Measurements from ENCODE around the gene PNPLA7. TPM values are rescaled to one million over a fixed set of nuclear protein-coding genes. Genes with fewer than 3 reads are reported as not detected.
A peak's percentile ranks its signal among the peaks of the same experiment; 100 is the strongest.

The PNPLA7 gene
- polyA plus RNA-seq, 1 of the 3 experiments (the other 2 are of a cell fraction) = 0.99 TPM

- no peaks in the 10 kb centered on the region for H3K27me3 ChIP-seq (ENCODE audit: insufficient read depth)
- no peak overlapping the region for H3K27ac ChIP-seq (ENCODE audit: low read depth in 2 of 2, low read length in 1 of 2)
- H3K4me1 ChIP-seq (ENCODE audit: control insufficient read depth in 1 of 2, insufficient read depth in 2 of 2, low read depth in 1 of 2, low read length in 1 of 2) = peaks cover 3 to 9% of the 10 kb centered on the region in 2 experiments; a peak in 2 of 4 replicates
- POLR2A ChIA-PET = interaction anchor here (0.9 kb wide), 1 partner anchor 128 kb away, joined by 3 read pairs; the partner anchor contains the start of gene NRARP
- DNase-seq = no peak
- H3K4me3 ChIP-seq (ENCODE audit: low read depth in 2 of 2, low read length in 1 of 2) = no peak overlapping the region
- WGBS (ENCODE audit: low lambda C conversion rate) = 55% methylated on average over 7 of the region's 27 CpGs
- no peaks in the 10 kb centered on the region for H3K9me3 ChIP-seq
- H4K20me1 ChIP-seq (ENCODE audit: insufficient read depth) = no peaks in the 10 kb centered on the region
- TF ChIP-seq GATA2 (CRISPR knock-in tag; IDR thresholded peaks at IDR 0.05) = no peak
- no peak overlapping the region for H3K4me2 ChIP-seq
- CTCF ChIA-PET = interaction anchor here (0.6 to 7.0 kb wide), 5 partner anchors 7 to 684 kb away, joined by 3 to 27 read pairs (median 5); partner anchors contain the start of genes EXD3 and NOXA1
- H3K36me3 ChIP-seq (replicated peaks in 1 of 2; ENCODE audit: control insufficient read depth in 1 of 2, insufficient read depth in 2 of 2, low read length in 1 of 2) = no peaks in the 10 kb centered on the region
- H3K9ac ChIP-seq = no peak overlapping the region
- H2AFZ ChIP-seq (ENCODE audit: low read depth) = no peak overlapping the region
- no peaks in the 10 kb centered on the region for H3F3A ChIP-seq (replicated peaks; ENCODE audit: insufficient read depth)
- H3K79me2 ChIP-seq (ENCODE audit: insufficient read depth) = no peaks in the 10 kb centered on the region
- no peaks in the 10 kb centered on the region for H3K9me2 ChIP-seq
These were observed 119.3 kb downstream of the PNPLA7 start for GRCh38 chr9:137430723-137431415.

- no peaks in the 10 kb centered on the region for H3F3A ChIP-seq (replicated peaks; ENCODE audit: insufficient read depth)
- no peaks in the 10 kb centered on the region for H3K9me3 ChIP-seq
- no peaks in the 10 kb centered on the region for H3K9me2 ChIP-seq
- DNase-seq = peak; percentile 86
- H3K4me1 ChIP-seq (ENCODE audit: control insufficient read depth in 1 of 2, insufficient read depth in 2 of 2, low read depth in 1 of 2, low read length in 1 of 2) = peaks cover 0 to 14% of the 10 kb centered on the region in 2 experiments; a peak in 1 of 4 replicates
- H3K9ac ChIP-seq = no peak overlapping the region
- H3K27me3 ChIP-seq (ENCODE audit: insufficient read depth) = no peaks in the 10 kb centered on the region
- H3K79me2 ChIP-seq (ENCODE audit: insufficient read depth) = no peaks in the 10 kb centered on the region
- no peaks in the 10 kb centered on the region for H4K20me1 ChIP-seq (ENCODE audit: insufficient read depth)
- no peak overlapping the region for H2AFZ ChIP-seq (ENCODE audit: low read depth)
- no peak for TF ChIP-seq MEF2A (IDR thresholded peaks at IDR 0.05; ENCODE audit: borderline replicate concordance, low read depth)
- no peak for TF ChIP-seq RFX5 (IDR thresholded peaks at IDR 0.05; ENCODE audit: low read length)
- TF ChIP-seq IRF3 (IDR thresholded peaks at IDR 0.05; ENCODE audit: low read depth, low read length) = no peak
- no peak for TF ChIP-seq USF2 (IDR thresholded peaks at IDR 0.05; ENCODE audit: borderline replicate concordance, low read depth, low read length)
- no peak for TF ChIP-seq RXRA (IDR thresholded peaks at IDR 0.05; ENCODE audit: borderline replicate concordance, low read depth)
- no peak for TF ChIP-seq PBX3 (IDR thresholded peaks at IDR 0.05)
- no peak for TF ChIP-seq RAD21 (IDR thresholded peaks at IDR 0.05; ENCODE audit: low read length)
- no peak for TF ChIP-seq POLR2AphosphoS5 (IDR thresholded peaks at IDR 0.05; ENCODE audit: low read depth, low read length)
- no peak for TF ChIP-seq JUND (IDR thresholded peaks at IDR 0.05)
- TF ChIP-seq CHD2 (IDR thresholded peaks at IDR 0.05; ENCODE audit: low read length, partially characterized antibody) = no peak
- no peak for TF ChIP-seq NFIC (IDR thresholded peaks at IDR 0.05; ENCODE audit: borderline replicate concordance)
- TF ChIP-seq MAX (IDR thresholded peaks at IDR 0.05; ENCODE audit: low read depth) = no peak
- TF ChIP-seq EP300 (IDR thresholded peaks at IDR 0.05; ENCODE audit: borderline replicate concordance in 1 of 2, low read depth in 1 of 2, low read length in 1 of 2) = no peak
- TF ChIP-seq SIN3A (IDR thresholded peaks at IDR 0.05; ENCODE audit: borderline replicate concordance, low read depth, low read length) = no peak
- TF ChIP-seq EZH2phosphoT487 (IDR thresholded peaks at IDR 0.05; ENCODE audit: borderline replicate concordance, low read depth) = no peak
- no peak for TF ChIP-seq RCOR1 (IDR thresholded peaks at IDR 0.05; ENCODE audit: low read length)
- no peak for TF ChIP-seq GABPA (IDR thresholded peaks at IDR 0.05; ENCODE audit: low read depth)
- no peak for TF ChIP-seq FOSL2 (IDR thresholded peaks at IDR 0.05; ENCODE audit: borderline replicate concordance, low read depth)
- no peak for TF ChIP-seq CTCF (IDR thresholded peaks at IDR 0.05)
- H3K36me3 ChIP-seq (replicated peaks in 1 of 2; ENCODE audit: control insufficient read depth in 1 of 2, insufficient read depth in 2 of 2, low read length in 1 of 2) = no peaks in the 10 kb centered on the region
- no peak overlapping the region for H3K27ac ChIP-seq (ENCODE audit: low read depth in 2 of 2, low read length in 1 of 2)
- CTCF ChIA-PET = interaction anchor here (1.0 to 7.0 kb wide), 5 partner anchors 6 to 128 kb away, joined by 3 to 27 read pairs (median 5); partner anchors contain the start of genes EXD3, NOXA1 and NRARP
- POLR2A ChIA-PET = interaction anchor here (0.6 to 0.9 kb wide), 2 partner anchors 16 to 128 kb away, joined by 3 read pairs; partner anchors contain the start of gene NRARP
- 26% methylated on average over 15 of the region's 34 CpGs for WGBS (ENCODE audit: low lambda C conversion rate)
- peak overlapping the region in 1 of 2 experiments; percentile 33; a peak in 2 of 4 replicates for H3K4me3 ChIP-seq (ENCODE audit: low read depth in 2 of 2, low read length in 1 of 2)
- H3K4me2 ChIP-seq = no peak overlapping the region
These were observed 120.1 kb downstream of the PNPLA7 start for GRCh38 chr9:137429974-137430722.

Data from SK-N-SH (cell line).